Amniotic stem cell (primary cell): ENCODE measurements around the gene SELE.

Experiments used
- DNase-seq: peaks from one replicate; lab custom pipeline; 2025; lab: John Stamatoyannopoulos, UW

SELE gene

DNA sequence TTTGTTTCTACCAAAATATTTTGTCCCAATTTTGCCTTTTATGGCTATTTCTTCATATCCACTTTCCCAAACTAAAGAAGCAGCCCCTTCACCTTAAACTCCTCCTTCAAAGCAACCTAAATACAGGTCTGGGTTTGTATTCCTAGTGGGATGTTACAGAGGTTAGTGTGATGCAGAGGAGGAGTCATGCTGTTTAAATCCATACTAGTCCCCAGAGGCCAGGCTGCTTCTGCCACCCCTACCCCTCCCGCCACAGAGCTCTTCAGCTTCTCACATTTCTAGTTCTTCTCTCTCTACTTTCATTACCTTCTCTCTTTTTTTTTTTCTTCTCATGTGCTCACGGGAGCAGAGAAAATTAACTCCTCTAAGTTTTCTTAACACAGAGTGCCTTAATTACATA, 51.8 kb downstream of the SELE start:
- no peak for DNase-seq

- DNase-seq: no peak
Observed at GRCh38 chr1:169681140-169681539, 52.7 kb downstream of the SELE start.

DNA sequence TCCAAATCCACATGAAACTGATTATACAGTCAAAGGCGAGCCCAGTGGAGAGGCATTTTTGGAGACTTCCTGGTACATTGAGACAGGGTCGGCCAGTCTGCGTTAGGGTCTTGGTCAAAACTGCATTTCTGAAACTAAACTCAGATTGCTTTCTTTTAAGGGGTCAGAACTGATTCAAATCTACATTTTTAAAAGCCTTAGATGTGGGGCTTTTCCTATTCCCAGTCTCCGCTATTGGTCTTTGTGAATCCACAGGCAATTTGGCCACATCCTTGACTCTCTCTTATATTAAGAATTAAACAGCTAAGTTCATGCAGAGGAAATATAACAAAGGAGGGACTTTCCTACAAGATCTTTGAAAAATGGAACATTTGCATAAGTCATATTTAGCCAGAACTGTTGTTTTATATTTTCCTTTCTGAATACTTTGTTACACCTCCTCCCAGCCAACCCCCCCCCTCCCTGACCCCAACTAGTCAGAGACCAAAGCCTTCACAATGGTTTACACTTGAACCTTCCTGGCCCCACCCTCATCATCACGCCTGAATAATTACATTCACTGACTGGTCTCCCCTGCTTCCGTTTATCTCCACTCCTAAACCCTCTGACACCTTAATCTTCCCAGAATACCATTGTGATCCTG, 53.4 kb downstream of the SELE start:
- DNase-seq: no peak

GRCh38 chr1:169679692-169680091, 54.2 kb downstream of the SELE start:
- no peak for DNase-seq

GRCh38 chr1:169676001-169676400, 57.9 kb downstream of the SELE start:
- no peak for DNase-seq
